ENCODE data around the gene MC1R.
"Not testable (repeated sequence)": the region's sequence is repeated elsewhere in the genome, so short reads cannot be mapped to it uniquely, and the experiment has no call there.

MC1R gene

GRCh38 chr16:89918453-89919347 lies at the start of gene MC1R:
TSS of gene MC1R (plus strand) at chr16:89918862. CDS start at chr16:89919259, 397 bp downstream.
- DNase-seq (ENCODE audit: low read depth, low spot score) = peak; percentile 77

GRCh38 chr16:89869911-89870310 lies 48.8 kb upstream of the MC1R start:
- no peak for DNase-seq (ENCODE audit: low read depth, low spot score)

- DNase-seq (ENCODE audit: low read depth, low spot score) = no peak
Observed at GRCh38 chr16:89870440-89870839, 48.2 kb upstream of the MC1R start.

GRCh38 chr16:89871895-89872294 lies 46.8 kb upstream of the MC1R start:
- DNase-seq (ENCODE audit: low read depth, low spot score) = no peak

- DNase-seq (ENCODE audit: low read depth, low spot score) = peak; percentile 96
Observed at GRCh38 chr16:89873109-89873971, 45.3 kb upstream of the MC1R start, which contains the start of gene TCF25. TSS of gene TCF25 (plus strand) at chr16:89873592. CDS start at chr16:89873668, 76 bp downstream.

- peak; percentile 98 for DNase-seq (ENCODE audit: low read depth, low spot score)
Observed at GRCh38 chr16:89873972-89874689, 44.5 kb upstream of the MC1R start.

GRCh38 chr16:89879123-89879522 lies 39.5 kb upstream of the MC1R start:
- DNase-seq (ENCODE audit: low read depth, low spot score) = not testable (repeated sequence)

GRCh38 chr16:89880477-89881367 lies 37.9 kb upstream of the MC1R start:
- DNase-seq (ENCODE audit: low read depth, low spot score) = no peak

GRCh38 chr16:89881368-89881730 lies 37.3 kb upstream of the MC1R start:
- no peak for DNase-seq (ENCODE audit: low read depth, low spot score)

- DNase-seq (ENCODE audit: low read depth, low spot score) = no peak
Observed at GRCh38 chr16:89883346-89884040, 35.2 kb upstream of the MC1R start.

GRCh38 chr16:89884041-89884421 lies 34.6 kb upstream of the MC1R start:
- DNase-seq (ENCODE audit: low read depth, low spot score) = no peak

GRCh38 chr16:89887243-89887642 lies 31.4 kb upstream of the MC1R start:
- DNase-seq (ENCODE audit: low read depth, low spot score) = no peak

- DNase-seq (ENCODE audit: low read depth, low spot score) = no peak
Observed at GRCh38 chr16:89890200-89890599, 28.5 kb upstream of the MC1R start.

GRCh38 chr16:89890886-89891657 lies 27.6 kb upstream of the MC1R start:
- no peak for DNase-seq (ENCODE audit: low read depth, low spot score)

GRCh38 chr16:89892055-89892630 lies 26.5 kb upstream of the MC1R start:
- no peak for DNase-seq (ENCODE audit: low read depth, low spot score)

- DNase-seq (ENCODE audit: low read depth, low spot score) = no peak
Observed at GRCh38 chr16:89892635-89893034, 26.0 kb upstream of the MC1R start.

- no peak for DNase-seq (ENCODE audit: low read depth, low spot score)
Observed at GRCh38 chr16:89893642-89894548, 24.8 kb upstream of the MC1R start.

All from astrocyte of the hippocampus (primary cell).